Esophagus squamous epithelium (tissue), 4 donors: Measurements from ENCODE around the gene FAM171A2.
"Not testable (repeated sequence)": the region's sequence is repeated elsewhere in the genome, so short reads cannot be mapped to it uniquely, and the experiment has no call there.

ENCODE experiments used
- CTCF ChIP-seq, 6 experiments: fragments of 450-650 bp in 4 of 6; fragments of 200-600 bp in 2 of 6; sonication (generic) in 2 of 6; IDR thresholded peaks; one replicate each; pipeline ENCODE4 v1.5.1; 2016 to 2019; ENCODE audit warnings: antibody characterized with exemption in 6 of 6, mild to moderate bottlenecking in 4 of 6, moderate library complexity in 4 of 6
- POLR2A ChIP-seq, 4 donors: fragments of 450-650 bp; IDR thresholded peaks; one replicate each; pipeline ENCODE4 v1.6.1; 2017; ENCODE audit warnings: antibody characterized with exemption in 4 of 4, mild to moderate bottlenecking in 4 of 4, moderate library complexity in 3 of 4

- TF ChIP-seq CTCF, POLR2A (IDR thresholded peaks at IDR 0.05): not testable (repeated sequence)
These were observed 5.9 kb upstream of the FAM171A2 start for GRCh38 chr17:44369414-44370023.
